IPS-15b (cell line): Measurements from ENCODE around the gene CPNE2.
"Not testable (repeated sequence)": the region's sequence is repeated elsewhere in the genome, so short reads cannot be mapped to it uniquely, and the experiment has no call there.

Source experiments
- H3K27me3 ChIP-seq: one replicate; pipeline ENCODE4 v1.6.1; 2013; ENCODE audit warnings: low read length; ENCODE audit not compliant: control insufficient read depth, insufficient read depth
- H3K36me3 ChIP-seq: one replicate; pipeline ENCODE4 v1.6.1; 2013; ENCODE audit warnings: low read length; ENCODE audit not compliant: control insufficient read depth, insufficient read depth
- H3K4me1 ChIP-seq: one replicate; pipeline ENCODE4 v1.6.1; 2013; ENCODE audit warnings: mild to moderate bottlenecking, low read length; ENCODE audit not compliant: control insufficient read depth, insufficient read depth
- H3K4me3 ChIP-seq: one replicate; pipeline ENCODE4 v1.5.1; 2013; ENCODE audit warnings: low read depth, low read length
- H3K9ac ChIP-seq: one replicate; pipeline ENCODE4 v1.6.1; 2013; ENCODE audit warnings: low read depth, mild to moderate bottlenecking, low read length
- H3K9me3 ChIP-seq: one replicate; pipeline ENCODE4 v1.6.1; 2013; ENCODE audit warnings: mild to moderate bottlenecking, low read length; ENCODE audit not compliant: control insufficient read depth, insufficient read depth

CPNE2 gene

GRCh38 chr16:57091200-57091974 is 996 bp upstream of the CPNE2 start:
- Histone ChIP-seq H3K9me3 (no peaks in the 10 kb centered on the region), H3K4me1 (no peaks in the 10 kb centered on the region), H3K27me3 (peaks cover 25% of the 10 kb centered on the region), H3K9ac (peak overlapping the region; percentile 2), H3K36me3 (no peaks in the 10 kb centered on the region), H3K4me3 (peak overlapping the region; percentile 69)

DNA sequence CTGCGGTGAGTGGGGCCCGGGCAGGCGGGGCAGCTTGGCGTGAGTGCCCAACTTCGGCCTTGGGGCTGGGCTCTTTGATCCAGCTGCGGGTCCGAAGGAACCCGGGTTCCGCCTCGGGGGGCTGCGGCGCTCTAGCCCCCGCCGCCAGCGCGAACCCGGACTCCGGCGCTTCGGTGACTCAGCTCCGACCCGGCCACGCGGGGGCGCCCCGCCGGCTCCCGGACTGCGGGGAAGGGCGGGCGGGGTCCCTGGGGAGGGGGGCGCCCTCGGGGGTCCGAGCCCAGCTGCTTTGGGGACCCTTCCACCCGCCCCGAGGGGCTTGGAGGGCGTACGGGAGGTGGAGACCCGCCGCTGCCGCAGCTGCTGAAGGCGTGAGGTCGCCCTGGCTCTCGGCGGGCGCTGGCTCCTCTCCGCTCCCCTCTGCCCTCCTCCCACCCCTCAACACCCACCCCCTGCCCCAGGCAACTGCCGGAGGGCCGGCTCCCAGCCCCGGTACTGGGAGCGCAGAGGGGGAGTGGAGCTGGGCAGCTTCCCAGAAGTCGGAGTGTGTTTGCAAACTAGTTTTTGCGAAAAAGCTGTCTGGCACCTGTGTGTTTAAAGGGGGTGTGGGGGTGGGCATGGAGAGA is 516 bp downstream of the CPNE2 start:
- H3K4me1 ChIP-seq = no peaks in the 10 kb centered on the region
- no peak overlapping the region for H3K9ac ChIP-seq
- H3K27me3 ChIP-seq = peaks cover 25% of the 10 kb centered on the region

GRCh38 chr16:57093666-57094564 is 1.5 kb downstream of the CPNE2 start:
- H3K27me3 ChIP-seq = peaks cover 25% of the 10 kb centered on the region
- H3K9me3 ChIP-seq = no peaks in the 10 kb centered on the region
- H3K9ac ChIP-seq = no peak overlapping the region
- no peaks in the 10 kb centered on the region for H3K36me3 ChIP-seq
- peak overlapping the region; percentile 69 for H3K4me3 ChIP-seq
- no peaks in the 10 kb centered on the region for H3K4me1 ChIP-seq

More for the DNA sequence above, 516 bp downstream of the CPNE2 start:
- H3K36me3 ChIP-seq = no peaks in the 10 kb centered on the region
- peak overlapping the region; percentile 69 for H3K4me3 ChIP-seq
- H3K9me3 ChIP-seq = no peaks in the 10 kb centered on the region

GRCh38 chr16:57094911-57095310 is 2.5 kb downstream of the CPNE2 start:
- no peaks in the 10 kb centered on the region for H3K36me3 ChIP-seq
- peaks cover 25% of the 10 kb centered on the region for H3K27me3 ChIP-seq
- no peak overlapping the region for H3K4me3 ChIP-seq
- no peaks in the 10 kb centered on the region for H3K9me3 ChIP-seq
- H3K9ac ChIP-seq = no peak overlapping the region
- H3K4me1 ChIP-seq = no peaks in the 10 kb centered on the region

GRCh38 chr16:57096192-57096591 is 3.8 kb downstream of the CPNE2 start:
- Histone ChIP-seq H3K9ac (no peak overlapping the region), H3K4me1 (no peaks in the 10 kb centered on the region), H3K36me3 (no peaks in the 10 kb centered on the region), H3K27me3 (peaks cover 19% of the 10 kb centered on the region), H3K4me3 (no peak overlapping the region), H3K9me3 (no peaks in the 10 kb centered on the region)

GRCh38 chr16:57096793-57097192 is 4.4 kb downstream of the CPNE2 start:
- H3K9ac ChIP-seq = no peak overlapping the region
- H3K9me3 ChIP-seq = no peaks in the 10 kb centered on the region
- H3K36me3 ChIP-seq = no peaks in the 10 kb centered on the region
- H3K4me1 ChIP-seq = no peaks in the 10 kb centered on the region
- H3K4me3 ChIP-seq = no peak overlapping the region
- peaks cover 14% of the 10 kb centered on the region for H3K27me3 ChIP-seq

GRCh38 chr16:57098188-57098841 is 5.9 kb downstream of the CPNE2 start:
- no peak overlapping the region for H3K4me3 ChIP-seq
- peaks cover under 1% of the 10 kb centered on the region for H3K4me1 ChIP-seq

GRCh38 chr16:57099965-57100364 is 7.6 kb downstream of the CPNE2 start:
- not testable (repeated sequence) for H3K27me3 ChIP-seq, H3K4me3 ChIP-seq, H3K4me1 ChIP-seq, H3K36me3 ChIP-seq, H3K9me3 ChIP-seq, H3K9ac ChIP-seq

More at GRCh38 chr16:57098188-57098841, 5.9 kb downstream of the CPNE2 start:
- H3K9me3 ChIP-seq = no peaks in the 10 kb centered on the region
- H3K9ac ChIP-seq = no peak overlapping the region
- H3K27me3 ChIP-seq = peaks cover 10% of the 10 kb centered on the region
- no peaks in the 10 kb centered on the region for H3K36me3 ChIP-seq

DNA sequence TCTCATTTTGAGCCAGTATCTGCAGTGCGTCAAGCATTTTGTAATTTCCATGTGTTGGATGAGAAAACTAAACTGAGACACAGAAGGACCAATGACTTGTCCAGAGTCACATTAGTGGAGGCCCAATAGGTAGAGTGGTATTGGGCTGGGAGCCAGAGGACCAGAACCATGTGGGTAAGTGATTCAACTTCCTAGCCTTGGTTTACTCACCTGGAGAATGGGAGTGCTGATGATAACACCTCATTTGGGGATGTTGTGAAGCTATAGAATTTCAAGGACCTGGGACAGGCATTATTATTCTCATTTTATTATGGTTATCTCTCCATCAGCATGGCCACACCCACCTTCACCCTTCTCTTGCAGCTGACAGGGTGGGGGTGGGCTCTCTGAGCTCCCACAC is 8.1 kb downstream of the CPNE2 start:
- H3K36me3 ChIP-seq = no peaks in the 10 kb centered on the region
- H3K9me3 ChIP-seq = no peaks in the 10 kb centered on the region
- no peak overlapping the region for H3K9ac ChIP-seq
- H3K4me3 ChIP-seq = no peak overlapping the region
- H3K27me3 ChIP-seq = no peaks in the 10 kb centered on the region
- H3K4me1 ChIP-seq = peaks cover 4% of the 10 kb centered on the region

DNA sequence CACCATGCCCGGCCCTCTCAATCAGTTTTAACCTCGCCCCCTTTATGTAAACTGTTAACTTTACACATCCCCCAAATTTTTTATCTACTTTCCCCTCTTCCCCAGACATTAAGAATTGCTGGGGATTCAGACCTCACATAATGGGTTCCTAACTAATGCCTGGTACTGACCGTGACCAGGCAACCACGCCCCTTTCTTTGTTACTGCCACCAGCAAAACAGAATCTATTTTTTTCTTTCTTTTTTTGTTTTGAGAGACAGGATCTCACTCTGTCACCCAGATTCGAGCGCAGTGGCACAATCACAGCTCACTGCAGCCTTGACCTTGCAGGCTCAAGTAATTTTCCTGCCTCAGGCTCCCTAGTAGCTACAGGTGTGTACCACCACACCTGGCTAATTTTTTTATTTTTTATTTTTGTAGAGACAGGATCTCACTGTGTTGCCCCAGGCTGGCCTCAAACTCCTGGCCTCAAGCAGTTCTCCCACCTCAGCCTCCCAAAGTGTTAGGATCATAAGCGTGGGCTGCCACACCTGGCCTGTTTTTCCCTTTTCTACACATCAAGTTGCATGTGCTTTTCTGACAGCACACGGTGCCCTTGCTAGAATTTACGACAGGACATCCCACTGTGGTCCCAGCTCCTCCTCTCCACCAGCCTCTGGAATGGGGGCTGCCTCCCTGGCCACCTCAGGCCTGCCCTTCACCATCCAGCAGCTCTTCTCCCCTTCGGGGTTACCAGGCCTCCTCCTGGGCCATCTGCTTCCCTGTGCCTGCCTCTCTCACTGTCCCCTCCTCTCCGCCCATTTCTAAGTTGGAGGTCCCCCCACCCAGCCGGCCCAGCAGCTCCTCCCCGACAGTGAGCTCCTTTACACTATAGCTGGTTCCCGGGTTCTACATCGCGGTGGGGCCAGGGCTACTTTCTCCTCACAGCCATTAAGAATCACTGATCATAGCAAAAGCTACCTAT is 10.8 kb downstream of the CPNE2 start:
- Histone ChIP-seq H3K27me3 (no peaks in the 10 kb centered on the region), H3K36me3 (no peaks in the 10 kb centered on the region), H3K9me3 (no peaks in the 10 kb centered on the region), H3K4me1 (peaks cover 4% of the 10 kb centered on the region), H3K9ac (no peak overlapping the region), H3K4me3 (no peak overlapping the region)
